HT-29 (cell line): ENCODE measurements around the gene KCNH2. TPM values are rescaled to one million over a fixed set of nuclear protein-coding genes. Genes with fewer than 3 reads are reported as not detected.
A peak's percentile ranks its signal among the peaks of the same experiment; 100 is the strongest.

Source experiments
- DNase-seq: peaks from one replicate; pipeline ENCODE4 v3.0.0-alpha.2; 2015; ENCODE audit warnings: low spot score
- total RNA-seq: library from RNA; depleted of rRNA; stranded (reverse); fragments of >200 nt; shearing (Covaris generic); gene quantifications from 2 replicates; pipeline ENCODE4 v1.2.3, GENCODE V29; 2014

KCNH2 gene
- total RNA-seq, 1 experiment from 2014 or later, result 2.2 TPM

DNA sequence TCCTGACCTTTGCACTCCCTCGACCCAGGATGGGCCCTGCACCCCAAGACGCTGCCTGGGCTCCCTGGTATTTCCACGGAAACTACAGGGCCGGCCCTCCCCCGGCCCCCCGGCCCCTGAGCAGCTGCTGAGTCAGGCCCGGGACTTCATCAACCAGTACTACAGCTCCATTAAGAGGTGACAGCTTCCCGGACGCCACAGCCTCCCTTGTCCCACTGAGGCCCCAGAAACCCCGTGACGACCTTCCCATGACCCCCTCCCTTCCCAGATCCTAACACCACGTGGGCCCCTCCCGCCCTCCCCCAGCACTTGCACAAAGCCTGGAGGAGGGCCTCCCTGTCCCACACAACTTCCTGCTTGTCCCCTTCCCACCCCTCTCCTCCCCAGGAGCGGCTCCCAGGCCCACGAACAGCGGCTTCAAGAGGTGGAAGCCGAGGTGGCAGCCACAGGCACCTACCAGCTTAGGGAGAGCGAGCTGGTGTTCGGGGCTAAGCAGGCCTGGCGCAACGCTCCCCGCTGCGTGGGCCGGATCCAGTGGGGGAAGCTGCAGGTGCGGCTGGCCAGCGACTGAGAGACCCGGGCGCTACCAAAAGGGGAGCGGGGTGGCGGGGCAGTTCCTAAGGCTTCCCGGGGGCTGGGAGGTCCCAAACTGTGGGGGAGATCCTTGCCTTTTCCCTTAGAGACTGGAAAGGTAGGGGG, 18.4 kb upstream of the KCNH2 start:
- no peak for DNase-seq

DNA sequence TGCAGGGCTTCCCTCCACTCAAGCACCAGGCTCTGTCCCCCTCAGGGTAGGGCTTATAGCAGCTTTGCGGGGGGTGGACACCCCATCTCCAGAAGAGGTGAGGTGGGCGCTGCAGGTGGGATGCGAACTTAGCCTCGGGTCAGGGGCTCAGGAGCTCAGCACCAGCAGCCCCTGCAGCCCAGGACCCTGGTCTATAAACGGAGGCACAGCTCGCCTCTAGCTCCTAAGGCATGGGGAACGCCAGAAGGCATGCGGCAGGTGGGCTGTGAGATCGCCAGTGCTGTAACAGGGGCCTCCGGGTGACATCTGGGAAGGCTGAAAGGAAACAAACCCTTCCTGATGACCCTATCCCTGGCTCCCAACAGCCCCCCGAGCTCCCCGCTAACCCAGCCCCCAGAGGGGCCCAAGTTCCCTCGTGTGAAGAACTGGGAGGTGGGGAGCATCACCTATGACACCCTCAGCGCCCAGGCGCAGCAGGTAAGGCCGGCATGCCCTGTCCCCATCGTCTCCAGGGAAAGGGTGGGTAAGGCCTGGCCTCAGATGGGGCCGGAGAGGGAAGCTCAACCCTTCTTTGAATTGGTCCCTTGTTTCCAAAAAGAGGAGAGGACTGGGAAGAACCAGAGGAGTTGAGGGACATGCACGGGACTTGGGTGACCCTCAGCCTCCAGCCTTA, 16.9 kb upstream of the KCNH2 start:
- no peak for DNase-seq

DNA sequence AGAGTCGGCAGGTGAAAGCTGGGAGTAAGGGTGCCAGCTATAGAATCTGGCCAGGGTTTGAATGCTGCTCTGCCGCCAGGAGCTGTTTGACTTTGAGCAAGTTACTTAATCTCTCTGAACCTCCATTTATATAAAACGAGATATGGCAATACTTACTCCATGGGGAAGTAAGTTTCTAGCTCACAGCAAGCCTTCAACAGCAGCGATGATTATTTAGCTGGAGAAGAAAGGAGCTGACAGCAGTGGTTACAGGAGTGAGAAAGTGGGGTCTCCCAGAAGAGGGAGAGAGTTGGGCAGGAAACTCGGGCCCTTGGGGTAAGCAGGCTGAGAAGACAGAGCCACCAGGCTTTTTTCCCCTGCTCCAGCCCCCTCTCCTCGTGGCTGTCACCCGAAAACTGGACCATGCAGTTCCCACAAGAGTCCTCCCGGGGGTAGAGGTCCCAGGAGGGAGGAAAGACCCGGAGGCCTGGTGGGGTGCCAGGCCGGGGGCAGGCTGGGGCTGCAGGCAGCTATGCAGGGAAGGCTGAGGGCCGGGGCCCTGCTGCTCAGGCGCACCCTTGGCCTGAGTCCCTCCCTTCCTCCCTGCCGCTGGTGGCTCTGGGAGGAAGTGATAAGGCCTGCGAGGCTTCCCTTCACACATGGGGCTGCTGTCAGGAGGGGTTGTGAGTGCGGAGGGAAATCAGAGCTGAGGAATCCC, 16.2 kb upstream of the KCNH2 start:
- DNase-seq, result no peak

DNA sequence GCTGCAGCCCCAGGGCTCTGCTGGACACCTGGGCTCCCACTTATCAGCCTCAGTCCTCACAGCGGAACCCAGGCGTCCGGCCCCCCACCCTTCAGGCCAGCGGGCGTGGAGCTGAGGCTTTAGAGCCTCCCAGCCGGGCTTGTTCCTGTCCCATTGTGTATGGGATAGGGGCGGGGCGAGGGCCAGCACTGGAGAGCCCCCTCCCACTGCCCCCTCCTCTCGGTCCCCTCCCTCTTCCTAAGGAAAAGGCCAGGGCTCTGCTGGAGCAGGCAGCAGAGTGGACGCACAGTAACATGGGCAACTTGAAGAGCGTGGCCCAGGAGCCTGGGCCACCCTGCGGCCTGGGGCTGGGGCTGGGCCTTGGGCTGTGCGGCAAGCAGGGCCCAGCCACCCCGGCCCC, 15.4 kb upstream of the KCNH2 start:
- no peak for DNase-seq

GRCh38 chr7:150992833-150993302, 14.7 kb upstream of the KCNH2 start:
- DNase-seq, result no peak

DNA sequence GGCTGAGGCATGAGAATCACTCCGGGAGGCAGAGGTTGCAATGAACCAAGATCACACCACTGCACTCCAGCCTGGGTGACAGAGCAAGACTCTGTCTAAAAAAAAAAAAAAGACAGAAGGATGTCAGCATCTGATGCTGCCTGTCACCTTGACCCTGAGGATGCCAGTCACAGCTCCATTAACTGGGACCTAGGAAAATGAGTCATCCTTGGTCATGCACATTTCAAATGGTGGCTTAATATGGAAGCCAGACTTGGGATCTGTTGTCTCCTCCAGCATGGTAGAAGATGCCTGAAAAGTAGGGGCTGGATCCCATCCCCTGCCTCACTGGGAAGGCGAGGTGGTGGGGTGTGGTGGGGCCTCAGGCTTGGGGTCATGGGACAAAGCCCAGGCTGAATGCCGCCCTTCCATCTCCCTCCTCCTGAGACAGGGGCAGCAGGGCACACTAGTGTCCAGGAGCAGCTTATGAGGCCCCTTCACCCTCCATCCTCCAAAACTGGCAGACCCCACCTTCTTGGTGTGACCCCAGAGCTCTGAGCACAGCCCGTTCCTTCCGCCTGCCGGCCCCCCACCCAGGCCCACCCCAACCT, 14.0 kb upstream of the KCNH2 start:
- no peak for DNase-seq

DNA sequence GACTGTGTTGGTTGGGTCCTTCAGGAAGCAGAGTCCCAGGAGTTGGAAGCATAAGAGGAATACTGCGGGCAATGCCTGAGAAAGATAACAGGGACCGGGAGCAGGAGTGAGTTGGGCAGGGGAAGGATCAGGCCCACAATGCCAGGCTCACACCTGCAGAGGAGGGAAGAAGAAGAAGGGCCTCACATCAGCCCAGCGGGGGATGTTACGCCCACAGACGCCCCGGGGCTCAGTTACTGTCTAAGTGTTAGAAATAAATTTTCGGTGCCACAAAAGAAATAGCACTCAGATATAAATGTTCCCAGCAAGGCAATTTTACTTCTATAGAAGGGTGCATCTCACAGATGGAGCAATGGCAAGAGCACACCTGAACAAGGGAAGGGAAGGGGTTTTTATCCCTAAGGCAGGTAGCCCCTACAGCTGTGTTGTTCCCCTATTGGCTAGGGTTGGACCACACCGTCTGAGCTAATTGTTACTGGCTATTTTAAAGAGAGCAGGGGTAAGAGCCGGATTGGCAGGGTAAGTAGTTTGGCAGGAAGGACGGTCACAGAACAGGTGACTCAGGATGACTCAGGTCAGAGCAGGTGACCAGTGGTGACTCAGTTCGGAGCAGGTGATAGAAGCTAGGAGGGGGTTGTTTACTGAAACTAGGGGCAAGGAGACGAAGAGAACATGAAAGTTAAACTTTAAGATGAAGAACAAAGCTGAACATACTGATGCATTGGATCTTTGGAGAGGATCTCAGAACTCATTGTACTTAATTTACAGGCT, 12.5 kb upstream of the KCNH2 start, which contains the start of gene NOS3:
Gene NOS3 (plus strand): TSS at position 602 of the 771 bp plus-strand sequence. CDS start 2,787 bp downstream, outside the sequence.
- DNase-seq, result no peak

DNA sequence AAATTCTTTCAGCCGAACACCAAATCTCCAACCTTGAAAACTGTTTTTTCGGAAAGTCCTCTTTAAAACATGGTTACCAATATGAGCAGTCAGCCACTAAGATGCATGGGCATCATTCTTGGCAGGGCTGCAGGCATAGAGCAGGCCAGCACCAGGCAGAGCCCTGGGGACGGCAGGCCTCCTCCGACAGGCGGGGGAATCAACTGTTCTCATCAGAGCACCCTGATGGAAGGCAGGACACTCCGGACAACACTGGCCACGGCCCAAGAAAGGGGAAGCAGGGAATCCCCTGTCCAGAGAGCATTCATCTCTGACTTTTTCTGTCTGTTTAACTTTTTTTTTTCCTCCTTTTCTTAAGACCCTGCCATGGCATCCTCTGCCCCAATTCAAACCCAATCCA, 11.3 kb upstream of the KCNH2 start:
- DNase-seq, result no peak

DNA sequence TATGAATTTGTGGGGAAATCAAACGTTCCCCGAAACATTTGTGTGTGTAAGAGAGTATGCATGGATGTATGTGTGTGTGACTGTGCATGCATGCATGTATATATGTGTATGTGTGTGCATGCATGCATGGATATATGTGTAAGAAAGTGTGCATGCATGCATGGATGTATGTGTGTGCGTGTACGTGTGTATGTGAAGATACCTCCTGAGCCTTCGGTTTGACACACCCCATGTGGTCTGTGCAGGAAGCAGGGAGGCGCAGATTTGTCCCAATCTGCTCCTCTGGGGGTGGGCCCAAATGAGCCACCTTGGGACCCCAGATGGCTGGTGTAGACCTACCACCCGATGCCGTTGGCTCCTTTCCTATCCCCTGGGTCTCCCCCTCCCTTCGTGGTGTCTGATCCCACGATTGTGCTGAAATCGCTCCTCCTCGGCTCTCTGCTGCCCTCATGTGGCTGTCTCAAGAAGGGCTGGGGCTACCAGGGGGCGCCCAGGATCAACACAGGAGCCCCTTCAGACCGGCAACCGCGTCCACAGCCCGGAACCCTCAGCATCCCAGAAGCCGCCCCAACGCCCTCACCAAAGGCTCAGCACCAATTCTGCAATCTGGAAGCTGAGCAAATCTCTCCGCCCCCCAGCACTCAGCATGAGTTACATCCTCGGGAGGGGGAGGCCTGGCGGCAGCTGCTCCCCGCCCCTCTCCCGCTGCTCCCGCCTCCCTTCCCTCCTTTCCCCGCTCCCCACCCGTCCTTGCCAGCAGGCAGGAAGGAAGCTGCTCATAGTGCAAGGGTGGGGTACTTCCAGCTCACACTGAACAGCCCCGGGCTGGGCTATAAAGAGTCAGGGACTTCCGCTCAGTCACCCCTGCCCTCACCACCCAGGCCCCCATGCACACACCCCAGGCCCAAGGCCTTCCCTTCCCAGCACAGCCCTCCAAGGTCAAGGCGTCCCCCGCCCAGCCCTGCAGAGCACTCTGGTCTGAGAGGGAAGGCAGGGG, 10.4 kb upstream of the KCNH2 start:
- DNase-seq, result peak; percentile 61

- DNase-seq, result no peak
Measured at GRCh38 chr7:150986556-150986955, 8.4 kb upstream of the KCNH2 start.

- DNase-seq, result peak; percentile 91
Measured at GRCh38 chr7:150986099-150986512, 8.0 kb upstream of the KCNH2 start.

DNA sequence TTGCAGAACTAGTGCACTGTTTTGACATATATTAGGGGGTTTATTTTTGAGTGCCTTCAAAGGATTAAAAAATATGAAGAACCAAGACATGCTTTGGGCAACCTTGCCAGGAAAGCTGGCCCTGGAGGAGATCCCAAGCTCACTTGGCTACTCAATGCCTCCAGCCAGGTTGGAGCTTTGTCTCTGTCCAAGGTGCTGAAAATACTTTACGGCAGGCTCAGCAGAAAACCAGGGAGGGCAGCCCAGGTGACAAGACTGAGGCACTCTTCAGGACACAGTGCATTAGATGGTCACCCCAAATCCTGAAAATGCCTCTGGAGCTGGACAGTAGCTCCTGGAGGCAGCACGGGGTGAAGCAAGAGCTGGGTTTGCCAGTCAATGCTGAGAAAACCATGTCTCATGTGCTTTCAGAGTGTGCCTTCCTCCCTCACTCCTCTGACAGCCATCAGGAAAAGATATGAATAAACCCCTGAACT, 5.8 kb upstream of the KCNH2 start:
- peak; percentile 84 for DNase-seq

DNA sequence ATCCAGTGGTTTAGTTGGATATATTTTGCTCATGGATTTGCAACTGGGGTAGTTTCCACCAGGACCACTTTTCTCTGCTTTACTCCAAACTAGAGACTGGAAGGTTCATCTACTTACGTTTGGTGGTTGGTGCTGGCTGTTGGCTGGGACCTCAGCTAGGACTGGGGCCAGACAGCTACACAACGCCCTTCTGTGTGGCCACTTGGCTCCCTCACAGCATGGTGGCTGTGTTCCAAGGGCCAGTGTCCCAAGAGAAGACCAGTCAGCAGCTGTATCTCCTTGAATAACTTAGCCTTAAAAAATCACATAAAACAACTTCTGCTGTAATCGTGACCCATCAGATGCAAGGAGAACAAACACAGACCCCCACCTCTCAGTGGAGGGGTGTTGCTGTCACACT, 4.2 kb upstream of the KCNH2 start:
- DNase-seq, result no peak

DNA sequence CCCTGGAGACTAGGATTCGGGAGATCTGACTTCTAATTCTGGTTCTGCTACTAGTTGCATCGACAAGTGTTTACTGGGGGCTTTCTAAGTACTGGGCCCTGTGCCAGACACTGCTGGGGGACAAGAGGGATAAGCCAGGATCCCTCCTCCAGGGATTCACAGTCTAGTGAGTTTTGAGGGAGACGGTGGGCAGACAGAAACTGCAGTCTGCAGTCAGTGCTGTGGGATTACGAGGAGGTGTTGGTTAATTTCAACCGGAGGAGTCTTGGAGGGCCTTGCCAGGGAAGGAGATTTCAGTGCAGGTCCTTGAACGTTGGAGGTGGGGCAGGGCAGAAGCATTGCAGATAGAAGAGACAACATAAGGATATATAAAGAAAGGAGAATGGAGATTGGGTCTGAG, 3.5 kb upstream of the KCNH2 start:
- DNase-seq, result no peak

GRCh38 chr7:150980663-150981062, 2.5 kb upstream of the KCNH2 start:
- no peak for DNase-seq

- DNase-seq, result no peak
Measured at GRCh38 chr7:150979713-150980390, 1.7 kb upstream of the KCNH2 start.

DNA sequence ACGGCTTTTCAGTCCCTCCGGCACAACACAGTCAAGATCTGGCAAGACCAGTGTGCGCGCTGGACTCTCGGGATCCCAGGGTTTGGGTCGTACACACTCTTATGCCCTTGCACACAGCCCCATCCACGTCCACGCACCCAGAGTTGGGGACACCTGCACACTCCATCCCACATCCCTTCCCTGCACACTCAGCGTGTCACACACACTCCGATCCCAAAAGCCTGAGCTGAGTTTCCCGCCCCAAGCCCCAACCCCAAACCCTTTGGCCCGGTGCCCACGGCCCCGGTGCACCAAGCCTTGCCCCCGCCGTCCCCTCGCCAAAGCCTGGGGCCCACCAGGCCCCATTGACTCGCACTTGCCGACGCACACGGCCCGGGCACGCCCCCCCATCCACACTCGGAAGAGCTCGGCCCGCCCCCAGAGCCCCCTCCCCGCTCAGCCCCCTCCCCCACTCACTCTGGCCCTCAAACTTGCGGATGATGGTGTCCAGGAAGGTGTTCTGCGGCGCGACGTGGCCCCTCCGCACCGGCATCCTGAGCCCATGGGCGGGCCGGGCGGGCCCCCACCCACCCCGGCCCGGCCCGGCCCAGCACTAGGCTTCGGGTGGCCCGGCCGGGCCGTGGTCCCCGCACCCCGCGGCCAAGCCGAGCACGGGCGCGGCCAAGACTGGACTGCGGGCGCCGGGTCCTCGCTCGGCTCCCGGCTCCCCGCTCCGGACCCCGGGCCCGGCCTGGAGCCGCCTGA, 567 bp downstream of the KCNH2 start:
- no peak for DNase-seq

DNA sequence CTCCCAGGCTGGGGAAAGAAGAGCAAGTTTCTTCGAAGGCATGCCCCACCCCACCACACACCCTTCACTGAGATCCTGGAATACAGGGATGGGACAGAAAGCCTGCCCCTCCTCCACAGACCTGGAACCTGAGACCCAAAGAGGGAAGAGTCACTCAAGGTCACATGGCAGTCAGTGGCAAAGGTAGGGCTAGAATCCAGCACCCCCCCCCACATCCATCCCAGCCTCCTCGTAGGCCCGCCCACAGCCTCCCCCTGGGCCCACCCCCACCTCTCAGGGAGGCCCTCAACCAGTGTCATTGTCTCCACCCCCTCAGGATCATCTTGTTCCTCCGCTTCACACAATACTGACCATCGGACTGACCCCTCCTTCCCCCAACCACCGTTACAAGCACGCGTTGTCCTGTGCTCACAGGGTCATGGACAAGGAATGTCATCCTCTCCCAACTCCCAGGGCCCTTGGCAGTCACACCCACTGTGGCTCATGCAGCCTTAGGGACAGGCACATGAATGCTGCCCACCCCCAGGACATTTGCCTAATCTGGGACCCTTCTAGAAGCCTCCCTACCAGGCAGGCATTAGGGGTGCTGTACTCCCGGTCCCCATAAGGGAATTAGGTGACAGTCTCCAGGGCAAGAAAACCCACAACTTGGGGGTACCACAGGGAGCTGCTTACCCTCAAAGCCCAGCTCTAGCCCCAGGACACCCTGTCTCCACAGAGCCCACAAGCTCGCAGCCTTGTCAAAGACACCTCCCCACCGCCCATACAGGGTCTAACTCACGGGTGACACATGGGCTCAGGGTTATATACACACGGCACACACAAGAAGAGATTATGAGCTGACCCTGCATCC, 1.4 kb downstream of the KCNH2 start:
- DNase-seq, result no peak
